ENCODE data around the gene DTX3L. TPM values are rescaled to one million over a fixed set of nuclear protein-coding genes. Genes with fewer than 3 reads are reported as not detected.

Gene DTX3L
- total RNA-seq, 6 donors from 2014 or later: 24.3 to 66.4 (median 51.8) TPM

GRCh38 chr3:122606330-122606729 lies 42.2 kb downstream of the DTX3L start:
- no peak for ATAC-seq (ENCODE audit: low FRiP score in 2 of 2)
- no peaks in the 10 kb centered on the region for H3K4me1 ChIP-seq
- WGBS, 2 donors: 84 to 92% methylated on average over 3 to 4 of the region's 4 CpGs
- no peak overlapping the region for H3K4me3 ChIP-seq
- no peaks in the 10 kb centered on the region for H3K9me3 ChIP-seq
- no peak for DNase-seq
- no peaks in the 10 kb centered on the region for H3K27me3 ChIP-seq
- TF ChIP-seq CTCF (IDR thresholded peaks at IDR 0.05): no peak
- TF ChIP-seq EP300 (IDR thresholded peaks at IDR 0.05): no peak
- TF ChIP-seq POLR2AphosphoS5 (IDR thresholded peaks at IDR 0.05): no peak
- no peak for TF ChIP-seq POLR2A (IDR thresholded peaks at IDR 0.05)
- H3K36me3 ChIP-seq: no peaks in the 10 kb centered on the region
- no peak overlapping the region for H3K27ac ChIP-seq

DNA sequence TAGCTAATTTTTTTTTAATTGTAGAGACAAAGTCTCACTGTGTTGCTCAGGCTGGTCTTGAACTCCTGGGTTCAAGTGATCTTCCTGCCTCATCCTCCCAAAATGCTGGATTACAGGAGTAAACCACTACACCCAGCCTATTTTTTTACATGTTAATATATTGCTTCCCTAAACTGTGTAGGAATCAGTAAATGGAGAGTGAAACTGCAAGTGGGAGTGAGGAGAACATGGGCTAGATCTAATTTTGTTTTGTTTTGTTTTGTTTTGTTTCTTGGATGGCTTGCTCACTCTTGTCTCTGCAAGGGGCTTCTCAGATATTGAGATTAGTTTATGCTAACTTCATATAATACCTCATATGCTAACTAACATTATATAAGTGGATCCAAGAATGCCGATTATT lies 44.8 kb downstream of the DTX3L start:
- WGBS, 2 donors: 96 to 97% methylated on average over 1 of the region's 1 CpG
- no peak for TF ChIP-seq CTCF (IDR thresholded peaks at IDR 0.05)
- no peak for TF ChIP-seq EP300 (IDR thresholded peaks at IDR 0.05)
- TF ChIP-seq POLR2A (IDR thresholded peaks at IDR 0.05): no peak
- TF ChIP-seq POLR2AphosphoS5 (IDR thresholded peaks at IDR 0.05): no peak
- H3K36me3 ChIP-seq: no peaks in the 10 kb centered on the region
- DNase-seq (no peak), ATAC-seq (ENCODE audit: low FRiP score in 2 of 2) (no peak)
- no peak overlapping the region for H3K27ac ChIP-seq
- no peaks in the 10 kb centered on the region for H3K4me1 ChIP-seq
- H3K4me3 ChIP-seq: no peak overlapping the region
- no peaks in the 10 kb centered on the region for H3K9me3 ChIP-seq
- H3K27me3 ChIP-seq: no peaks in the 10 kb centered on the region

- Histone ChIP-seq H3K36me3 (no peaks in the 10 kb centered on the region), H3K27me3 (no peaks in the 10 kb centered on the region), H3K4me3 (no peak overlapping the region), H3K27ac (no peak overlapping the region), H3K4me1 (no peaks in the 10 kb centered on the region), H3K9me3 (no peaks in the 10 kb centered on the region)
- 83 to 86% methylated on average over 7 of the region's 7 CpGs for WGBS, 2 donors
- TF ChIP-seq POLR2AphosphoS5 (IDR thresholded peaks at IDR 0.05) (no peak), POLR2A (IDR thresholded peaks at IDR 0.05) (no peak), CTCF (IDR thresholded peaks at IDR 0.05) (no peak), EP300 (IDR thresholded peaks at IDR 0.05) (no peak)
- ATAC-seq (ENCODE audit: low FRiP score in 2 of 2) (peak in 1 of 2 donors; percentile 54), DNase-seq (no peak)
Measured at GRCh38 chr3:122609798-122610559, 45.8 kb downstream of the DTX3L start.

DNA sequence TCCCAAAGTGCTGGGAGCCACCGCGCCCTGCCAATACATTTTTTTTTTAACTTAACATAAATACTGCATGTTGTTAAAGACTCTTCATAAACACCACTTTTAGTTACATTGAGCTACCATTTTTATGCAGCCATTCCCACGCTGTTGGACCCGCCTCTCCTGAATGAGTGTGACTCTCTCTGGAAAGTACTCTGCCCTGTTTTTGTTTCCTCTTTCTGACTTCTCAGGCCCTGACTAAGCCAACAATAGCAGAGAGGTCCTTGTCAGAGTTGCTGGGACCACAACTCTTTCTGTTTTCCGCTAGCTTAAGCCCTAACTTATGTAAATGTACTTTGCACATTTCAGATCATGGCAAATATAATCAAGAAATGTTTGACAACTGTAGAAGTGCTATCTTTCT lies 48.6 kb downstream of the DTX3L start:
- no peaks in the 10 kb centered on the region for H3K9me3 ChIP-seq
- no peak overlapping the region for H3K27ac ChIP-seq
- TF ChIP-seq POLR2A (IDR thresholded peaks at IDR 0.05) (no peak), EP300 (IDR thresholded peaks at IDR 0.05) (no peak), CTCF (IDR thresholded peaks at IDR 0.05) (no peak), POLR2AphosphoS5 (IDR thresholded peaks at IDR 0.05) (no peak)
- H3K36me3 ChIP-seq: no peaks in the 10 kb centered on the region
- ATAC-seq (ENCODE audit: low FRiP score in 2 of 2): no peak
- no peak overlapping the region for H3K4me3 ChIP-seq
- H3K27me3 ChIP-seq: no peaks in the 10 kb centered on the region
- DNase-seq: no peak
- WGBS, 2 donors: 87 to 89% methylated on average over 5 of the region's 5 CpGs
- no peaks in the 10 kb centered on the region for H3K4me1 ChIP-seq

DNA sequence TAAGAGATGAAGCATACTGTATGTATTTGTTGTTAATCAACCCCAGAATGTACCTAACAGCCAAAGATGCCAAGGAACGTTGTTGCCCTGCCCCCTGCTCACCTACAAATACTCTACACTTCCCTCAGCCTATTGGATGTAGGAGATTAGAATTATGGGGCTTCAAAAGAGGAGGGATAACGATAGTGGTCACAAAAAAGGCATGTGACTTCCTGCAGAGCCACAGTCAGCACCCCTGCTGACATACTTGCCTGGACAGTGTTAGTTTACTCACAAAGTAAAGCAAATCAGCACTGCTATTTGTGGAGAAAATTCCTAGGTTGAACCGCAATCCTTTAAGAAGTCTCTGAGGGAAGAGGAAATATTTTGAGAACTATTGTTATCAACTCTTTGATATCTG lies 51.2 kb downstream of the DTX3L start:
- TF ChIP-seq POLR2AphosphoS5 (IDR thresholded peaks at IDR 0.05) (no peak), POLR2A (IDR thresholded peaks at IDR 0.05) (no peak), EP300 (IDR thresholded peaks at IDR 0.05) (no peak), CTCF (IDR thresholded peaks at IDR 0.05) (no peak)
- ATAC-seq (ENCODE audit: low FRiP score in 2 of 2): no peak
- H3K27ac ChIP-seq: no peak overlapping the region
- no peaks in the 10 kb centered on the region for H3K27me3 ChIP-seq
- no peaks in the 10 kb centered on the region for H3K36me3 ChIP-seq
- DNase-seq: no peak
- H3K4me3 ChIP-seq: no peak overlapping the region
- H3K4me1 ChIP-seq: peaks cover 0 to 12% (median 2%) of the 10 kb centered on the region in 4 donors
- WGBS, 2 donors: 49 to 67% methylated on average over 3 of the region's 3 CpGs
- no peaks in the 10 kb centered on the region for H3K9me3 ChIP-seq
